GM19455 (cell line): ENCODE results near the gene SLAMF6.
"Not testable (repeated sequence)": the region's sequence is repeated elsewhere in the genome, so short reads cannot be mapped to it uniquely, and the experiment has no call there.

ENCODE experiments used
- ATAC-seq: cut with Tn5 transposase; IDR thresholded peaks from one replicate; pipeline ENCODE4 v1.9.1; 2021; ENCODE audit not compliant: unreplicated experiment

Gene SLAMF6

GRCh38 chr1:160515908-160516307 lies 7.1 kb downstream of the SLAMF6 start:
- not testable (repeated sequence) for ATAC-seq

DNA sequence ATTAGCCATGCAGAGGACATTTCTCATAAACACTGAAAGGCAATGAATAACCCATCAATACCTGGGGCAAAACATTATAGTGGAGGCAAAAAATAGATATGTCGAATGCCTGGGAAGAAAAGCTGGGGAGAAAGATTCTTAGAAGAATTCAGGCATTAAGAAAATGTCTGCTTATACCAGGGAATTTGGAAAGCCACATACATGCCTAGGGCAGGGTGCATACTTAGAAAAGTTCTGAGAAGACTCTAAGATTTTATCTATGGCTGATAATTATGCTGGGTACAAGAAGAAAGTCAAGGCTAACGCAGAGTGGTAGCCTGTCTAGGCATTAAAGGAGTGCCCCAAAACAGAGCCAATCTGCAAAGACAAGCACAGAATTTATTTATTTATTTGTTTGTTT lies 18.4 kb downstream of the SLAMF6 start:
- no peak for ATAC-seq

- no peak for ATAC-seq
These were observed 20.0 kb downstream of the SLAMF6 start for GRCh38 chr1:160503087-160503486.

DNA sequence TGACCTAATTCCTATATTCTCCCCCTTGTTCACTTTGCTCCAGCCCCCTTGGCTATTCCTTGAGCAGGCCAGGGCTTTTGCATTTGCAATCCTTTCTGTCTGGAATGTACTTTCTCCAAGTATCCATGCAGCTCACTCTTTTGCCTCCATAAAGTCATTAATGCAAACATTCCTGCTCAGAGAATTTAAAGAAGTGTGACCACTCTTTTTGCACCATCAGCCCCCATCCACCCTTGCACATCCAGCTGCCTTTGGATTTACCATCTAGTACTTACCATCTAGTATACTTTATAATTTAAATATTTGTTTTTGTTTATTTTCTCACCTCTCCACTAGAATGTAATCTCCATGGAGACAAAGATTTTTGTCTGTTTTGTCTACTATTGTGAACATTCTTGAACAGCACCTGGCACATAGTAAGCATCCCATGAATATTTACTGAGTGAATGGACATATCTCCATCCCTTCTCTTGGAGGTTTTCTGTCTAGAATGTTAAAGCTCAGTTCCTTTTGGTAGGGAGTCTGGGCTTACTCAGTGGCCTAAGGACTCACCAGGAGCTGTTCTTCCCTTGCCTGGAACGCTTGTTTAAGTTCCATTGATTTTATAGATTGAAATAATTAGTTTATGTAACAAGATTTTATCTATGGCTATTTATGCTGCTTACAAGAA lies 22.6 kb downstream of the SLAMF6 start:
- ATAC-seq = no peak

DNA sequence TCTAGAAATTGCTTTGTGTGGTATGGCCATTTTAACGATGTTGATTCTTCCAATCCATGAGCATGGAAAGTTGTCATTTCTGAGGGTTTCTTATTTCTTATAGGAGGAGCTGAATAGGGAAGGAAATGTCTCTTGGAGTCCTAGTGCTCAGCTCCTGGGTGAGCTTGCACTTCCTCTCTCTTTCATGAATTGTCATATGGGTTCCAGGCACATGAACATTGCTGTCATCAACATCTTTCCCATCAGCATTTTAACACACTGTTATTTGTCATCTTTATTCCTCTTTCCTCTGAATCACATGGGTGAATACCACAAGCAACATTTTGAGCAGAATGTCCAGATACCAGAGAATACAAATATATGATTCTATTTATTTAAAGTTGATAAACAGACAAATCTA lies 23.4 kb downstream of the SLAMF6 start:
- no peak for ATAC-seq

GRCh38 chr1:160498301-160499065 lies 24.6 kb downstream of the SLAMF6 start:
- not testable (repeated sequence) for ATAC-seq

DNA sequence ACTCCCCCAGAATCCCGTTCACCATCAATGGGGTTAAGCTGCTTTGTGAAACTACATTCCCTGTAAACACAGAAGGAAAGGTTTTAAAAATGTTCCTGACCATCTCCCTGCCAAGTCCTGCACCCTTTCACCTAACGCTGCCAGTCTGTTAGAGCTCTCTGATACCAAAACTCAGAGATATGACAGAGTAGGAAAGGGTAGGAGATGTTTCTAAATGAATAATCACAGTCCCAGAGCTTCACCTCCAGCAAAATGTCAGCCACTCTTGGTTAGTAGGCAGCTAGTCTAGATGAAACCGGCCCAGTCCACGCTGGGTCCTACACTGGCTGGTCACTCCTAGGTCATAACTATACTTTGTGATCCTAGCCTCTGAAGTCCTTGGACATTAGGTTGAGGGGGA lies 26.7 kb downstream of the SLAMF6 start:
- no peak for ATAC-seq

DNA sequence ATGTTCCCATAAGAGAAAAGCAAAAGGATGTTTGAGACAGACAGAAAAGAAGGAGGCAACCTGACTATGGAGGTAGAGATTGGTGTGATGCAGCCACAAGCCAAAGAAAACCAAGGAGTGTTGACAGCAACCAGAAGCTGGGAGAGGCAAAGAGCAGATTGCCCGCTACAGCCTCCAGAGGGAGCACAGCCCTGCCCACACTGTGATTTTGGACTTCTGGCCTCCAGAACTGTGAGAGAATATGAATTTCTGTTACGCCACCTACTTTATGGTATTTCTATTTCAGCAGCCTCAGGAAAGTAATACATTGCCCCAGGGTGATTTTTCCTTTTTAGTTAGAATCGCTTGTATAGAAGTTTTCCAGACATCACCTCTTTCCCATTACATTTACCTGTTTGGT lies 28.4 kb downstream of the SLAMF6 start:
- ATAC-seq = no peak

DNA sequence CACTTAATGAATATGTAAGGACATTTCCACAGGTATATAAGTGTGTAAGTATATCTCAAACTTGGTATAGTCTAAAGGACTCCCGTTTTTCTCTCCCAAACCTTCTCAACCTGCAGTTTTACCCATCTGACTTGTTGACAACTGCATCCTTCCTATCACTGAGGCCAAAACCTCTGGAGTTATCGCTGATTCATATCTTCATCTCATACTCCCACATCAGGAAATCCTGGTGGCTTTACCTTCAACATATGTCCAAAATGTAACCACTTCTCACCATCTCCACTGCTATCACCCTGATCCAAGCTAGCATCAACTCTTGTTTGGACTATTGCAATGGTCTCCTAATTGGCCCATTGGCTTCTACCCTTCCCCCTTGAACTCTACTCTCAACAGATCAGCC lies 30.4 kb downstream of the SLAMF6 start:
- no peak for ATAC-seq

DNA sequence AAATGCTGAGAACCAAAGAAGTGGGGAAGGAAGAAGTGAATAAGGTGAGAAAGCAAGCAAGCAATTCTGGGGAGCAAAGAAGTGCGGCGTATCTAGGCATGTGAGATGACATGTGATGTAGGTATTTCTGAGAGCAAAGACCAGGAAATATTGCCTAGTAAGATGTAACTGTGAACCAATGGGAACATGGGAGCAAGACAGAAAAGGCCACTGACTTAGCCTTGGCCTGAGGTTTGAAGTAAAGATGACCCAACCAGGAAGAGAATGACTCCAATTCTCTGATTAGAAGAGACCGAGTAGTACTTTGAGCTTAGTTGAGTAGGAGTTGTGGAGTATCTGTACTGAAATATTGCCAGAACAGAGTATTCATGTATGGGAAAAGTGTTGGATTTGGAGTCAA lies 31.1 kb downstream of the SLAMF6 start:
- no peak for ATAC-seq

- ATAC-seq = no peak
These were observed 32.0 kb downstream of the SLAMF6 start for GRCh38 chr1:160491017-160491416.

- ATAC-seq = no peak
These were observed 33.4 kb downstream of the SLAMF6 start for GRCh38 chr1:160489513-160490261.

DNA sequence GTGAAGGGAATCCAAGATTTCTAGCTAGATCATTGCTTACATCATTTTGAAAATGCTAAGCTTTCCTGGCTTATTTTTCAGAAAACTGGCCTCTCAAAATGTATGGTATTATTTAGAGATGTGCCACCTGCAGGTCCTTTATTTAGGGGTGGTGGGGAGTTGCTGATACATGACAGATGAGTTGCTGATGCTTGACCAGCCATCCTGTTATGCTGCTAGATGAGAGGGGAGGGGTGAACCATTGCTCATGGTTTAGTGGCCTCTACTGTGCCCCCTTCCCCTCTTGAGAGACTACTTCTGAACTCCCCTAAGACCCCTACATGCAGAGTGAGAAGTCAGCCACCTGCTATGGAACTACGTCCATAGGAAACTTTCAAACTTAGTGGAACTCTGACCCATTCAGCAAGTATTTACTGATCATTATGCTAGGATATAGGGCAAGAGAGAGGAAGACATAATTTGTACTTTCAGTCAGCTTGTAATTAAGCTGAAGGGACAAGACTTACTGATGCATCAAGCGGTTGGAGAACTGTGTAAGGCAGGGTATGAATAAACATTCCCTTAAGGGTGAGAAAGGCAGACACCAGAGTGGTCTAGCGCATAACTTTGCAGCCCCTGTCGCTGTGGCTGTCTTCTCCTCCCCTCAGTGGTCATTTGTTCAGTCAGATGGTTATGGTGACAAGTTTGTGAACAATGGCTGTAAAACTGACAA lies 34.6 kb downstream of the SLAMF6 start:
- no peak for ATAC-seq

GRCh38 chr1:160486453-160486852 lies 36.6 kb downstream of the SLAMF6 start:
- ATAC-seq = no peak

GRCh38 chr1:160483505-160484185 lies 39.4 kb downstream of the SLAMF6 start:
- ATAC-seq = no peak

DNA sequence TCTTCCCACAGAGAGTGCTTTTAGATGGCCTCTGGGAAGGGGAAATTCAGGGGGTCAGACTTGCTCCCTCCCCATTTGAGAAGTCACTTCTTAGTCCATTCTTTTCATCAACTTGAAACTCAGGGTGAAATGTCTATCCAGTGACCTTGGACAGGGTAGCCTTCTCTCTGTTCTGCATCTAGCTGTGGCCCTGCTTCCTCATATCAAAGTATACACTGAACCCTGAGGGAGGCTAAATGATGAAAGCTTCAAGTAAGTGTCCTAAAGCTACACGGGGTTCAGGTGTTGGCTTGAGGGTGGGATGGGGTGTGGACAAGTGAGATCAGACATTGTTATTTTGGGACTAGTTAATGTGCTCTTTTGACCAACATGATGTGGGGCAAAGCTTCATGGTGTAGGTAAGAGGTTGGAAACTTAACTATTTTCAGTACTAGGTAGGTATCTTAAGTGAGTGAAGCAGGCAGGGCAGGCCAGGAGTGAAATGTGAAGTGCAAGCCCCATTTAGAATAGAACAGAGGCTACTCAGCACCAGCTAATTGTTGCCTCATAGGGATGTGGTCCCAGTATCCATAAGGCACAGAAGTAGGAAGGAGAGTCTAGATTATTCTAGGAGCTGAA lies 41.0 kb downstream of the SLAMF6 start:
- ATAC-seq = no peak

- not testable (repeated sequence) for ATAC-seq
These were observed 42.3 kb downstream of the SLAMF6 start for GRCh38 chr1:160480781-160481180.

GRCh38 chr1:160479091-160479490 lies 44.0 kb downstream of the SLAMF6 start:
- ATAC-seq = not testable (repeated sequence)

DNA sequence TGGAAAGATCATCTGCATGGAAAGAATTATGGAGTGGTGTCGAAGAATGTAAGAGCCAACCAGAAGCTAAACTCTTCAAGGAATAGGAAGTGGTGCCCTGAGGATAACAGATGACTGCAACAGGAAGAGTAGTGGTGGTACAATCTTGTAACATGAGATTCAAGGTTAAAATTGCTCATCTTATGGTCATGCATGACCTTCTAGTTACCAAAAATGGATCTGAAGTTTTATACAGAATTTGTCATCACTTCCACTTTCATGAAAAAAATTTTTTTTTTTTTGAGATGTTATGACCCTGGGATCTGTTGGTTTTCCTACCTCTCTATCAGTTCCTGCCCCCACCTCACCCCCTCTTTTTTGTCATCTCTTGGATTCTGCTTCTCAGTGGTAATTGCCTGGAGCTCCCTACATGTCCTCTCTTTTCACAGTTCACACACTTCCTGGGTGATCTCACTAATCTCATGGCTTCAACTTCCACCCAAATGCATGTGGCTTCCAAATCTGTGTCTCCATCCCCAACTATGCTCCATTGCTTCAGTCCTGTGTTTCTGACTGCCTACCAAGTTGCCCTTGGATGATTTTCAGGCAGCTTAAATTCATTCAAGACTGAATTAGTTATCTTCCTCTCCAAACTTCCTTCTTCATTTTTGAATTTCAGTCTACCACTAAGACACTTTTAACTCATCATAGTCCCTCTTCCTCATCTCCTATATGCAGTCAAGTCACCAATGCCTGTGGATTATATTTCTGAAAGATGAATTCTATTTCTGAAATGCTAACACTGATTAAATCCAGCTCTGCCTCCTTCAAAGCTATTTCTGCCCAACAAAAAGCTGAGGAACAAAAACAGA lies 48.4 kb downstream of the SLAMF6 start:
- no peak for ATAC-seq
